Measurements from ENCODE around the gene UBR3.
"Not testable (repeated sequence)": the region's sequence is repeated elsewhere in the genome, so short reads cannot be mapped to it uniquely, and the experiment has no call there.

Gene UBR3

DNA sequence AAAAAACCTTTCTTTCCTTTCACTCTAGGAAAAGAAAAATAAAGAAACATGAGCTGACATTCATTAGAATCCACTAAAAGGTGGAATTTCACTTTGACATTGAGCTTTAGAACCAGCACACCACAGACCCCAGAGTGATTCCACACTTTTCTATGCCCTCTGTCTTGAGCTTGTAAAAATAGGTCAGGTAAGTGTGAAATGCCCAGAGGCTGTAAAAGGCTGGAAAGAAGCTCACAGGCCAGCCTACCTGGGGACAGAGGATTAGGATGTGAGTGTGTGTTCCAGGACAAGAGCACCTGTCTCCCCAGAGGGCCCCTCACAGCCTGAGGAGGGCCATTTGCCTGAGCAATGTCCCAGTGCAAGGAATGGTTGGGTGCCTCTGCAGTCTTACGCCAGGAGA, 294.4 kb downstream of the UBR3 start:
- no peak for DNase-seq

DNA sequence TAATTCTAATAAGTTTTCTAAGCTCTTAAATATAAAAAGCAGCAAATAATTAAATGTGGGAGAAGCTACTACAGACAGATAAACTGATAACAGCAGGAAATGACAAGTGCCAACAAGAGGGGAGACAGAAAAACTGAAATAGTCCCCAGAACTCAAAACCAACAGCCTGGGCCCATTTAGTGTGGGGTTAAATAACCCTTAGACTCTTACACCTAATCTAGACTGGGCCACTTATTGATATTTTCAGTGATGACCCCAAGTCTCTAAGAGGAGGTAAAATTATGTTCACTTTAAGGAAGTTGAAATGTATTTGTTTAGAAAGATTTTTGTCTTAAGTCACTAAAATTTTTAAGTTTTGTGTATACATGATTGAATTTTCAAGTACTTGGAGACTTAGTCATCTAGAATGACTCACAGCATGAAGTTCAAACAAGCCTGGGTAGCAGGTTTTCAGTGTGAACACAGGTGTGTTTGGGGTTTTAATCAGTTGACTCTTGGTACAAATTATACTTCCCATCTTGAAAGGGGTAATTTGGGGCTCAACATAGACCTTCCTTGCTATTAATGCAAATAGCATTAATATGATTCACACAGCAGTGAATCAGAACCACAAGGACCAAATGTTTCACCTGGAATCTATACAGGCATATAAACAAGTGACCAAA, 295.8 kb downstream of the UBR3 start:
- DNase-seq: no peak

DNA sequence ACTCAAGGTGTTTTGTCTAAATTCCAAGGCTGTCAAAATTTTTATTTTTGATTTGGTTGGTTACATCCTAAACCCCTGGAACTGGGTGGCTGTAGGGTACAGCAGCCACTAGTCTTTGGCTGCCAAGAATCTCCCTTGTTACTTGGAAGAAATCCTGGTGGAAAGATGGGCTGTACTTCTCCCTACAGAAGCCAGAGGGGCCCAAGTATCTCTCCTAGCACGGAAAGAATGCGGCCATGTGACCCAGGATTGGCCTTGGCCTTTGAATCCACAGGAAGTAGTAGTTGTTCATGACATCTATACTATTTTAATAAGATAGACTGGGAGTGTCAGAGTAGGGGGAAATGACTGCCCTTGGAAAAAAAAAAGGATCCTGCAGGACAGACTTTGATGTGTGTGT, 296.3 kb downstream of the UBR3 start:
- DNase-seq: no peak

DNA sequence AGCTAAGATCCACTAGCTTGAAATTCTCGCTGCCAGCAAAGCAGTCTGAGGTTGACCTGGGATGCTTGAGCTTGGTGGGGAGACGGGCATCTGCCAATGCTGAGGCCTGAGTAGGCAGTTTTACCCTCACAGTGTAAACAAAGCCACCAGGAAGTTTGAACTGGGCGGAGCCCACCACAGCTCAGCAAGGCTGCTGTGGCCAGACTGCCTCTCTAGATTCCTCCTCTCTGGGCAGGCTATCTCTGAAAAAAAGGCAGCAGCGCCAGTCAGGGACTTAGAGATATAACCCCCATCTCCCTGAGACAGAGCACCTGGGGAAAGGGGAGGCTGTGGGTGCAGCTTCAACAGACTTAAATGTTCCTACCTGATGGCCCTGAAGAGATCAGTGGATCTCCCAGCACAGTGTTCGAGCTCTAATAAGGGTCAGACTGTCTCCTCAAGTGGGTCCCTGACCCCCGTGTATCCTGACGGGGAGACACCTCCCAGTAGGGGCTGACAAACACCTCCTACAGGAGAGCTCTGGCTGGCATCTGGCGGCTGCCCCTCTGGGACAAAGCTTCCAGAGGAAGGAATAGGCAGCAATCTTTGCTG, 299.0 kb downstream of the UBR3 start:
- DNase-seq: not testable (repeated sequence)

All from cerebellar nuclear complex (tissue), 1 donor.